ENCODE data around the gene ABCD1. TPM values are rescaled to one million over a fixed set of nuclear protein-coding genes. Genes with fewer than 3 reads are reported as not detected.

ABCD1 gene
- total and polyA plus RNA-seq, 4 donors, result 4.0 to 10.8 (median 7.6) TPM

- H3K9ac ChIP-seq (ENCODE audit: low read depth in 1 of 2, low read length in 2 of 2), result no peak overlapping the region
- peaks cover 0 to 6% (median 1%) of the 10 kb centered on the region in 4 donors for H3K36me3 ChIP-seq (ENCODE audit: control insufficient read depth in 4 of 4, insufficient read depth in 3 of 4, low read depth in 1 of 4, low read length in 3 of 4)
- no peak overlapping the region for H3K4me3 ChIP-seq (ENCODE audit: low read depth in 1 of 3, low read length in 3 of 3)
- WGBS, result 94% methylated on average over 14 of the region's 14 CpGs
- no peak for DNase-seq (ENCODE audit: low spot score)
- TF ChIP-seq FOXA2 (IDR thresholded peaks at IDR 0.05) (no peak), HNF4A (conservative IDR thresholded peaks at IDR 0.05) (no peak), ZBTB33 (IDR thresholded peaks at IDR 0.05) (no peak), GABPA (IDR thresholded peaks at IDR 0.05 in 1 of 2, conservative IDR thresholded peaks at IDR 0.05 in 1 of 2) (no peak), REST (IDR thresholded peaks at IDR 0.05) (no peak), RAD21 (IDR thresholded peaks at IDR 0.05) (no peak), MAX (IDR thresholded peaks at IDR 0.05) (no peak), HNF4G (IDR thresholded peaks at IDR 0.05) (no peak), CTCF (IDR thresholded peaks at IDR 0.05; ENCODE audit: low read depth, low read length, missing input control) (no peak)
- H3K4me1 ChIP-seq (ENCODE audit: control insufficient read depth in 4 of 4, insufficient read depth in 4 of 4, low read length in 3 of 4), result peaks cover 9 to 15% (median 12%) of the 10 kb centered on the region in 4 donors
- H3K27ac ChIP-seq (ENCODE audit: low read depth in 1 of 2, low read length in 2 of 2), result no peak overlapping the region
- H3K27me3 ChIP-seq (ENCODE audit: control insufficient read depth in 4 of 4, insufficient read depth in 4 of 4, low read length in 3 of 4), result no peaks in the 10 kb centered on the region
- no peaks in the 10 kb centered on the region for H3K9me3 ChIP-seq (ENCODE audit: control insufficient read depth in 4 of 4, low read length in 3 of 4)
Measured at GRCh38 chrX:153732401-153732800, 7.7 kb downstream of the ABCD1 start.

GRCh38 chrX:153733651-153734240 lies 9.1 kb downstream of the ABCD1 start:
- peaks cover 0 to 8% (median 1%) of the 10 kb centered on the region in 4 donors for H3K36me3 ChIP-seq (ENCODE audit: control insufficient read depth in 4 of 4, insufficient read depth in 3 of 4, low read depth in 1 of 4, low read length in 3 of 4)
- no peak overlapping the region for H3K27ac ChIP-seq (ENCODE audit: low read depth in 1 of 2, low read length in 2 of 2)
- DNase-seq (ENCODE audit: low spot score), result no peak
- WGBS, result 92% methylated on average over 15 of the region's 15 CpGs
- peaks cover 0 to 8% (median 4%) of the 10 kb centered on the region in 4 donors for H3K4me1 ChIP-seq (ENCODE audit: control insufficient read depth in 4 of 4, insufficient read depth in 4 of 4, low read length in 3 of 4)
- H3K27me3 ChIP-seq (ENCODE audit: control insufficient read depth in 4 of 4, insufficient read depth in 4 of 4, low read length in 3 of 4), result no peaks in the 10 kb centered on the region
- H3K9ac ChIP-seq (ENCODE audit: low read depth in 1 of 2, low read length in 2 of 2), result no peak overlapping the region
- no peak overlapping the region for H3K4me3 ChIP-seq (ENCODE audit: low read depth in 1 of 3, low read length in 3 of 3)
- no peak for TF ChIP-seq EGR1 (IDR thresholded peaks at IDR 0.05; ENCODE audit: low read depth in 2 of 2)
- no peak for TF ChIP-seq FOXA2 (IDR thresholded peaks at IDR 0.05)
- TF ChIP-seq TAF1 (conservative IDR thresholded peaks at IDR 0.05), result no peak
- no peak for TF ChIP-seq NR2F2 (IDR thresholded peaks at IDR 0.05)
- TF ChIP-seq YY1 (IDR thresholded peaks at IDR 0.05), result no peak
- TF ChIP-seq REST (IDR thresholded peaks at IDR 0.05), result no peak
- TF ChIP-seq CTCF (IDR thresholded peaks at IDR 0.05; ENCODE audit: low read depth, low read length, missing input control), result no peak
- no peaks in the 10 kb centered on the region for H3K9me3 ChIP-seq (ENCODE audit: control insufficient read depth in 4 of 4, low read length in 3 of 4)

Data from liver (tissue), 9 donors.